HL-60 (cell line): ENCODE data around the gene LARGE2.

Experiments used
- DNase-seq, 2 experiments: peaks; one replicate each; pipeline ENCODE4 v3.0.0-alpha.2; 2010 to 2020; ENCODE audit warnings: low read depth in 1 of 2, low spot score in 1 of 2
- H3K27ac ChIP-seq: fragments of 250-450 bp; sonication (Bioruptor Pico); replicated peaks from 2 replicates; pipeline ENCODE4 v1.5.1; 2020; ENCODE audit warnings: mild to moderate bottlenecking, moderate library complexity
- H3K27me3 ChIP-seq: fragments of 250-450 bp; sonication (Bioruptor Pico); 2 replicates; pipeline ENCODE4 v1.5.1; 2021; ENCODE audit warnings: mild to moderate bottlenecking, moderate library complexity; ENCODE audit not compliant: insufficient read depth, poor library complexity, severe bottlenecking
- H3K4me3 ChIP-seq: replicated peaks from 2 replicates; pipeline ENCODE4 v1.5.1; 2011; ENCODE audit warnings: mild to moderate bottlenecking, control low read depth, low read length; ENCODE audit not compliant: insufficient read depth
- CTCF ChIP-seq: IDR thresholded peaks from one replicate; pipeline ENCODE4 v1.5.1; 2011; ENCODE audit warnings: low read length, control low read depth, inconsistent platforms; ENCODE audit not compliant: insufficient read depth
- GABPA ChIP-seq: IDR thresholded peaks from 2 replicates; pipeline ENCODE4 v1.6.1; 2012; ENCODE audit warnings: low read depth
- POLR2AphosphoS5 ChIP-seq: IDR thresholded peaks from 2 replicates; pipeline ENCODE4 v1.6.1; 2012; ENCODE audit warnings: low read depth
- REST ChIP-seq: IDR thresholded peaks from 2 replicates; pipeline ENCODE4 v1.6.1; 2012; ENCODE audit warnings: low read depth; ENCODE audit not compliant: insufficient replicate concordance
- SPI1 ChIP-seq: IDR thresholded peaks from 2 replicates; pipeline ENCODE4 v1.6.1; 2012; ENCODE audit warnings: low read depth, mild to moderate bottlenecking, borderline replicate concordance

Gene LARGE2

GRCh38 chr11:45907911-45908370 lies 14.5 kb upstream of the LARGE2 start:
- no peak for DNase-seq
- no peak overlapping the region for H3K27ac ChIP-seq
- no peaks in the 10 kb centered on the region for H3K27me3 ChIP-seq
- TF ChIP-seq GABPA (no peak), REST (no peak), POLR2AphosphoS5 (no peak), SPI1 (no peak), CTCF (no peak)
- H3K4me3 ChIP-seq, result no peak overlapping the region

- no peak for DNase-seq
- H3K4me3 ChIP-seq, result no peak overlapping the region
- TF ChIP-seq POLR2AphosphoS5, result no peak
Observed at GRCh38 chr11:45909594-45910475, 12.6 kb upstream of the LARGE2 start.

DNA sequence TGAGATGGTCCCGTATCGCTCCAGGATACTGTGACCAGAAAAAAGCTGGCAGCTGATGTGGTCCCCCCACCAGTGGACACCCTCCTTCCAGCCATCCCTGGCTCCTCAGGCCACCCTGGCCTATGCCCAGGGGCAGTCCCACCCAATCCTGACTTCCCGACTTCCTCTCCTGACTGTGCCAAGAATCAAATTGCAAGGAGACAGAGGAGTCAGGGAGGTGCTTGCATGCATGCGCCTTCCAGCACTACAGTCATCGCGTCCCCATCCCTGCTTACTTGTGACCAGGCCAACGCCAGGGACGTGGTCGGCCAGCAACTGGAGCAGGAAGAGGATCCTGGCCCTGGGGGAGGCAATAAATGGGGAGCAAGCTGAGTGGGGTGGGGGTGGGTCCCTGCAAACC lies 11.8 kb upstream of the LARGE2 start:
- H3K27me3 ChIP-seq, result no peaks in the 10 kb centered on the region
- H3K4me3 ChIP-seq, result no peak overlapping the region
- DNase-seq, result no peak
- H3K27ac ChIP-seq, result no peak overlapping the region
- TF ChIP-seq CTCF (no peak), POLR2AphosphoS5 (no peak)

More at GRCh38 chr11:45909594-45910475, 12.6 kb upstream of the LARGE2 start:
- no peaks in the 10 kb centered on the region for H3K27me3 ChIP-seq
- no peak overlapping the region for H3K27ac ChIP-seq

GRCh38 chr11:45913514-45913913 lies 8.9 kb upstream of the LARGE2 start:
- H3K27me3 ChIP-seq, result no peaks in the 10 kb centered on the region
- no peak overlapping the region for H3K4me3 ChIP-seq
- no peak overlapping the region for H3K27ac ChIP-seq
- TF ChIP-seq GABPA, result no peak
- no peak for TF ChIP-seq REST
- no peak for TF ChIP-seq POLR2AphosphoS5
- TF ChIP-seq SPI1, result no peak
- no peak for TF ChIP-seq CTCF
- no peak for DNase-seq
